ENCODE data around the gene ZNF407.

- TF ChIP-seq CTCF (IDR thresholded peaks at IDR 0.05), result no peak
- no peak for TF ChIP-seq POLR2A (IDR thresholded peaks at IDR 0.05)
- TF ChIP-seq EP300 (IDR thresholded peaks at IDR 0.05), result no peak
Measured at GRCh38 chr18:75071484-75071785, 473.8 kb downstream of the ZNF407 start.
